Upper lobe of right lung (tissue), 1 donor: ENCODE measurements around the gene ATP1A1. TPM values are rescaled to one million over a fixed set of nuclear protein-coding genes. Genes with fewer than 3 reads are reported as not detected.
A peak's percentile ranks its signal among the peaks of the same experiment; 100 is the strongest.

ENCODE experiments used
- ATAC-seq: fragments of 200-7000 bp; cut with Tn5 transposase; one replicate; pipeline ENCODE4 v1.9.1; 2020; ENCODE audit warnings: mild to moderate bottlenecking, moderate library complexity
- DNase-seq: peaks from one replicate; pipeline ENCODE4 v3.0.0-alpha.2; 2020
- H3K27ac ChIP-seq: fragments of 200-600 bp; one replicate; pipeline ENCODE4 v1.8.0; 2022
- H3K27me3 ChIP-seq: fragments of 200-600 bp; one replicate; pipeline ENCODE4 v1.8.0; 2022; ENCODE audit warnings: mild to moderate bottlenecking
- H3K36me3 ChIP-seq: fragments of 200-600 bp; one replicate; pipeline ENCODE4 v1.8.0; 2022
- H3K4me1 ChIP-seq: fragments of 200-600 bp; one replicate; pipeline ENCODE4 v1.8.0; 2022
- H3K4me3 ChIP-seq: fragments of 200-600 bp; one replicate; pipeline ENCODE4 v1.8.0; 2022; ENCODE audit warnings: mild to moderate bottlenecking
- H3K9me3 ChIP-seq: fragments of 200-600 bp; one replicate; pipeline ENCODE4 v1.8.0; 2022
- CTCF ChIP-seq: fragments of 200-600 bp; IDR thresholded peaks from one replicate; pipeline ENCODE4 v1.8.0; 2022; ENCODE audit warnings: antibody characterized with exemption
- intact Hi-C: fragments of 100-400 bp; cut with DNase I; formaldehyde crosslinking; loops from one replicate; pipeline ENCODE4 v1.11.0; 2022
- total RNA-seq: library from RNA; stranded (reverse); fragmentation: NEBNext Ultra II Directional; extraction: Animal tissue kit (Norgen Biotek cat#: 25700); gene quantifications from one replicate; pipeline ENCODE4 v1.2.1, GENCODE V29; 2021
- donor health status: DM: no; HTN: yes; CAD: no; lungs with severe emphysema.

Gene ATP1A1
- total RNA-seq, 1 donor from 2014 or later = 628 TPM

DNA sequence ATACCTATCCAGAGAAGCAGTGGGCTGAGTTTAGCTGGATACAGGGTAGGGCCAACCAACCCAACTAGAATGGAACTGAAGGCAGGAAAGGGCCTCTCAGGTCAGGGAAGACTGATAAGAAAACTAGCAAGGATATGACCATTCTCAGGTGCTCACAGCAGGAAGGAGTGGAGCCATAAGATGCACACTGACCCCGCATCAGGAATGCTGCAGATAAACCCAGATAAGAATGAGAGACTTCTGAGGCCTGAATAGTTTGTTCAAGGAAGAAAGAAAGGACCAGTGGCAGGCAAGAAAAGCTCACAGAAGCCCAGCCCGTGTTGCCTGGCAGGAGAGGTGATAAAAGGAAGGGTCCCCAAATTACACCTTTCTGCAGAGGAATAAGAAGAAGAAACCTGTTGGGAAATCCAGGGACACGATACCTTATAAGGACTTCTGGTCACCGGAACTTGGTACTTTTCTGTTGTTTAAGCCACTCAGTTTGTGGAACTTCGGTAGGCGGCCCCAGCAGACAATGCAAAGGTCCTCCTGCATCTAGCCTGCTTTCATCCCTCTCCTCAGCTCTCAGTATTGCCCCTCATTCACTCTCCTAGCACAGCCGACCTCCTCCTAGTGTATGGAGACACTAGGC is 58.9 kb downstream of the ATP1A1 start:
- ATAC-seq (no peak), DNase-seq (no peak)
- no peaks in the 10 kb centered on the region for H3K36me3 ChIP-seq
- no peaks in the 10 kb centered on the region for H3K9me3 ChIP-seq
- H3K4me3 ChIP-seq = no peak overlapping the region
- intact Hi-C loops = no loop called here
- no peak overlapping the region for H3K27ac ChIP-seq
- no peaks in the 10 kb centered on the region for H3K4me1 ChIP-seq
- TF ChIP-seq CTCF = no peak
- no peaks in the 10 kb centered on the region for H3K27me3 ChIP-seq

DNA sequence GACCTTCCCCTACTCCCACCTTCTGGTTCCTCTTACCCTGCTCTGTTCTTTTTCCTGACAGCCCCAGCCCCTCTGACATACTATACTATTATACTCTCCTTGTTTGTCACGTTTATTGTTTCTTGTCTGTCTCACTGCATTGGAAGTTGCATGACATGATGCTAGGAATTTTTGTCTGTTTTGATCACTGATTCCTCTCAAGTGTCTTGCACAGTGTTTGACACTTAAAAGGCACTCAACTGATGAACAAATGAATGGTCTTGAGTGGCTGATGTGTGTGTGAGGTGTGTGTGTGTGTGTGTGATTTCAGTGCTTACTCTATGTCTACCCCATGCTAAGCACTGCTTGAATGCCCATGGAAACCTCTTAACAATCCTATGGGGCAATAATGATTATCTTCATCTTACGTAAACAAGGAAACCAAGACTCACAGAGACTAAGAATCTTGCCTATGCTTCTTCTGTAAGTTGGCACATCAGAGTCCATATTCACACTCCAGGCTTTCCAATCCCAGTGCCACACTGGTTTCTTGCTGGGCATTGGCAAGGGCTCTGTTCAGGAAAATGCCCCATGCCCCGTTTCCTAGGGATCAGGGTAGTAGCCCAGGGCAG is 59.7 kb downstream of the ATP1A1 start:
- ATAC-seq (peak; percentile 22), DNase-seq (no peak)
- Histone ChIP-seq H3K27me3 (no peaks in the 10 kb centered on the region), H3K9me3 (no peaks in the 10 kb centered on the region), H3K36me3 (no peaks in the 10 kb centered on the region), H3K4me3 (no peak overlapping the region), H3K4me1 (no peaks in the 10 kb centered on the region), H3K27ac (no peak overlapping the region)
- intact Hi-C loops = no loop called here
- TF ChIP-seq CTCF = no peak

DNA sequence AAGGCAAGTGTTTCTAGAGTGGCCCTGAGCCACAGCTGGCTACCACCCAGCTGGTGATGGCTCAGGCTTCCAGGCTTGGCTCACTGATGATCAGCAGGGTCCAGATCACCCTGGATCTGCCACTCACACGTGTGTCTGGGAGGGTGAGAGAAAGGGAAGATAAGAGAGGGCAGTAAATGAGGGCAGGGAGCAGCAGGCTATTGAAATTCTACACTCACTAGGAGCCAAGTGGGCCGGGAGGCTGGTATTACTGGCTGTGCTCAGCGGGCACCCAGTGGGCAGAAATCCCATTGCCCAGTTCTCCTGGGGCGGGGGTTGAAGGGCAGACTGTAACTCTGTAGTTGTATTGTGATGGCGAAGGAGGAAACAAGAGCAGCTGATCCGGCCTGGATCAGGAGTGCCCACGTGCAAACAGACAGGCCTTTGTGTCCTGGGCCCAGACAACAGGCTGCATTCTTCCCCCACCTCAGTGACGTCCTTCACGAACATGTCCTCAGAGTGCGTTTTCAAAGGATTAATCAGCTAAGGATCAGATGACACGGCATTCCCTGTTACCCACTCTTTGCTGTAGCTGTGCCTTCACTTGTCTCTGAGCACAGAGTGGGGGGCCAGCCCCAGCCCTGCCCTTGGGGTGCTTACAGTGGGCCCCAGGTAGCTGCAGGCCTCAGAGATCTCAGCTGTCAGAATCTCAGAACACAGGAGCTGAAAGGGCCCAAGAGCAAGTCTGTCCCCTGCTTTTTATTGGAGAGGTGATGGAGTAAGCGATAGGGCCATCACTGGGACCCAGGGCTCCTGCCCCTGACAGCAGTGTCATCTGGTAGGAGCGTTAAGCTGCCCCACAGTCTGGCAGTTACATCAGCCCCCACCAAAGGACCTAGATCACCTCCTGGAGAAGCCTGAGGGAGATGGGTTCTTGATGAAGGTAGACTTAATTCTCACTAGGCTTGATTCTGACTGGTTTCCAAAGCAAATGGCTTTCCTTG is 60.5 kb downstream of the ATP1A1 start:
- DNase-seq (no peak), ATAC-seq (peak; percentile 30)

DNA sequence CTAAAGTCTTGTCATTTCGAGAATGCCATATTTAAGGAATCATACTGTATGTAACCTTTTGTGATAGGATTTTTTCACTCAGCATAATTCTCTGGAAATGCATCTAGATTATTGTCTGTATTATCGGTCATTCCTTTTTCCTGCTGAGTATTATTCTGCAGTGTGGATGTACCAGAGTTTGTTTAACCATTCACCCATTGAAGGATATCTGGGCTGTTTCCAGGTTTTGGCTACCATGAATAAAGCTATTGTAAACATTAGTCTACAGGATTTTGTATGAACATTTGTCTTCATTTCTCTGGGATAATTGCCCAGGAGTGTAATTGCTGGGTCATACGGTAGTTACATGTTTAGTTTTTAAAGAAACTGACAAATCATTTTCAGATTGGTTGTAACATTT is 61.8 kb downstream of the ATP1A1 start:
- Histone ChIP-seq H3K4me1 (no peaks in the 10 kb centered on the region), H3K9me3 (no peaks in the 10 kb centered on the region), H3K4me3 (no peak overlapping the region), H3K36me3 (no peaks in the 10 kb centered on the region), H3K27me3 (no peaks in the 10 kb centered on the region), H3K27ac (no peak overlapping the region)
- no peak for ATAC-seq
- intact Hi-C loops = no loop called here
- no peak for DNase-seq
- no peak for TF ChIP-seq CTCF

More for the DNA sequence above, 60.5 kb downstream of the ATP1A1 start:
- intact Hi-C loops = no loop called here
- Histone ChIP-seq H3K36me3 (no peaks in the 10 kb centered on the region), H3K9me3 (no peaks in the 10 kb centered on the region), H3K27me3 (no peaks in the 10 kb centered on the region), H3K4me3 (no peak overlapping the region), H3K27ac (no peak overlapping the region), H3K4me1 (no peaks in the 10 kb centered on the region)
- no peak for TF ChIP-seq CTCF

- Histone ChIP-seq H3K36me3 (no peaks in the 10 kb centered on the region), H3K9me3 (no peaks in the 10 kb centered on the region), H3K27ac (no peak overlapping the region), H3K27me3 (no peaks in the 10 kb centered on the region), H3K4me1 (no peaks in the 10 kb centered on the region), H3K4me3 (no peak overlapping the region)
- ATAC-seq (no peak), DNase-seq (no peak)
- TF ChIP-seq CTCF = no peak
- intact Hi-C loops = no loop called here
Observed at GRCh38 chr1:116435806-116436610, 63.0 kb downstream of the ATP1A1 start.
